HEK293 (cell line): ENCODE data around the gene RPS17.

Source experiments
- CTCF ChIA-PET: fragments of 350-600 bp; formaldehyde crosslinking; extraction: SDS; loops from one replicate; lab custom pipeline; 2021; ENCODE audit warnings: antibody characterized with exemption; lab: Yijun Ruan, JAX
- POLR2A ChIA-PET: fragments of 300-600 bp; formaldehyde crosslinking; extraction: SDS; loops from one replicate; lab custom pipeline; 2020; ENCODE audit warnings: antibody characterized with exemption, inconsistent platforms; lab: Yijun Ruan, JAX
- H3K27ac ChIP-seq: fragments of 200-500 bp; sonication (Bioruptor generic); 2 replicates; pipeline ENCODE4 v1.5.1; 2014; ENCODE audit warnings: low read depth, low read length, control low read depth, inconsistent platforms; ENCODE audit errors: extremely low read depth
- H3K36me3 ChIP-seq, 2 experiments: fragments of 200-500 bp in 1 of 2; sonication (Bioruptor generic) in 1 of 2; 1 replicate in 1 of 2; 2 replicates in 1 of 2; pipeline ENCODE4 v1.5.1; 2014 to 2017; ENCODE audit warnings: inconsistent platforms in 2 of 2, low read length in 2 of 2; ENCODE audit not compliant: control insufficient read depth in 2 of 2, insufficient read depth in 1 of 2
- H3K4me1 ChIP-seq: fragments of 200-500 bp; sonication (Bioruptor generic); 2 replicates; pipeline ENCODE4 v1.5.1; 2014; ENCODE audit warnings: mild to moderate bottlenecking, low read length, inconsistent platforms; ENCODE audit not compliant: control insufficient read depth, insufficient read depth
- H3K4me3 ChIP-seq: 2 replicates; pipeline ENCODE4 v1.5.1; 2011; ENCODE audit warnings: low read depth, mild to moderate bottlenecking, control low read depth, low read length, moderate library complexity
- H3K9me3 ChIP-seq: fragments of 200-500 bp; sonication (Bioruptor generic); 2 replicates; pipeline ENCODE4 v1.5.1; 2014; ENCODE audit warnings: low read depth, low read length, inconsistent platforms; ENCODE audit not compliant: control insufficient read depth, insufficient read depth
- FEZF1 ChIP-seq: fragments of 450-650 bp; formaldehyde crosslinking; IDR thresholded peaks from 2 replicates; pipeline ENCODE4 v1.5.1; 2016; ENCODE audit warnings: missing biosample characterization, missing genetic modification characterization
- RBAK ChIP-seq: fragments of 450-650 bp; formaldehyde crosslinking; IDR thresholded peaks from 2 replicates; pipeline ENCODE4 v1.5.1; 2016; ENCODE audit warnings: missing biosample characterization, missing genetic modification characterization
- SALL2 ChIP-seq: fragments of 450-650 bp; formaldehyde crosslinking; IDR thresholded peaks from 2 replicates; pipeline ENCODE4 v1.5.0; 2017; ENCODE audit warnings: missing biosample characterization, mild to moderate bottlenecking, missing genetic modification characterization, borderline replicate concordance
- SETDB1 ChIP-seq: IDR thresholded peaks from one replicate; pipeline ENCODE4 v1.6.1; 2017; ENCODE audit warnings: mild to moderate bottlenecking, low read length, moderate library complexity, mixed read lengths; ENCODE audit not compliant: insufficient read length
- SP3 ChIP-seq: fragments of 450-650 bp; formaldehyde crosslinking; IDR thresholded peaks from 2 replicates; pipeline ENCODE4 v1.5.1; 2016; ENCODE audit warnings: missing biosample characterization, missing genetic modification characterization
- ZBTB17 ChIP-seq: fragments of 450-650 bp; formaldehyde crosslinking; IDR thresholded peaks from 2 replicates; pipeline ENCODE4 v1.5.1; 2016; ENCODE audit warnings: missing biosample characterization, missing genetic modification characterization
- ZNF146 ChIP-seq: fragments of 450-650 bp; formaldehyde crosslinking; IDR thresholded peaks from 2 replicates; pipeline ENCODE4 v1.5.1; 2016; ENCODE audit warnings: missing biosample characterization, missing genetic modification characterization
- ZNF341 ChIP-seq: fragments of 450-650 bp; formaldehyde crosslinking; IDR thresholded peaks from 2 replicates; pipeline ENCODE4; 2016; ENCODE audit warnings: low read depth, missing biosample characterization, missing genetic modification characterization
- ZNF423 ChIP-seq: fragments of 450-650 bp; formaldehyde crosslinking; IDR thresholded peaks from 2 replicates; pipeline ENCODE4 v1.5.1; 2016; ENCODE audit warnings: missing biosample characterization, missing genetic modification characterization
- ZNF660 ChIP-seq: fragments of 450-650 bp; IDR thresholded peaks from 2 replicates; pipeline ENCODE4 v1.5.1; 2018; ENCODE audit warnings: missing biosample characterization, mild to moderate bottlenecking, missing genetic modification characterization
- ZNF677 ChIP-seq: fragments of 450-650 bp; IDR thresholded peaks from 2 replicates; pipeline ENCODE4 v1.5.0; 2018; ENCODE audit warnings: missing biosample characterization, mild to moderate bottlenecking, missing genetic modification characterization, moderate library complexity
- ZNF777 ChIP-seq: fragments of 450-650 bp; formaldehyde crosslinking; IDR thresholded peaks from 2 replicates; pipeline ENCODE4 v1.5.1; 2017; ENCODE audit warnings: missing biosample characterization, missing genetic modification characterization, borderline replicate concordance
- TF ChIP-seq, protein P1 (sequence below): fragments of 450-650 bp; formaldehyde crosslinking; IDR thresholded peaks from 2 replicates; pipeline ENCODE4 v1.5.1; 2016; ENCODE audit warnings: missing biosample characterization, missing genetic modification characterization, low read depth
- TF ChIP-seq, protein P2 (sequence below): fragments of 450-650 bp; formaldehyde crosslinking; IDR thresholded peaks from 2 replicates; pipeline ENCODE4 v1.5.1; 2017; ENCODE audit warnings: missing biosample characterization, missing genetic modification characterization
- TF ChIP-seq, protein P3 (sequence below): fragments of 450-650 bp; formaldehyde crosslinking; IDR thresholded peaks from 2 replicates; pipeline ENCODE4 v1.5.1; 2016; ENCODE audit warnings: missing biosample characterization, missing genetic modification characterization
- TF ChIP-seq, protein P4 (sequence below): fragments of 450-650 bp; formaldehyde crosslinking; IDR thresholded peaks from 2 replicates; pipeline ENCODE4 v1.5.1; 2016; ENCODE audit warnings: missing biosample characterization, missing genetic modification characterization
- TF ChIP-seq, protein P5 (sequence below): fragments of 450-650 bp; formaldehyde crosslinking; IDR thresholded peaks from 2 replicates; pipeline ENCODE4 v1.5.1; 2016; ENCODE audit warnings: missing biosample characterization, missing genetic modification characterization
- TF ChIP-seq, protein P6 (sequence below): fragments of 450-650 bp; formaldehyde crosslinking; IDR thresholded peaks from 2 replicates; pipeline ENCODE4 v1.5.1; 2016; ENCODE audit warnings: missing biosample characterization, missing genetic modification characterization

The RPS17 gene

DNA sequence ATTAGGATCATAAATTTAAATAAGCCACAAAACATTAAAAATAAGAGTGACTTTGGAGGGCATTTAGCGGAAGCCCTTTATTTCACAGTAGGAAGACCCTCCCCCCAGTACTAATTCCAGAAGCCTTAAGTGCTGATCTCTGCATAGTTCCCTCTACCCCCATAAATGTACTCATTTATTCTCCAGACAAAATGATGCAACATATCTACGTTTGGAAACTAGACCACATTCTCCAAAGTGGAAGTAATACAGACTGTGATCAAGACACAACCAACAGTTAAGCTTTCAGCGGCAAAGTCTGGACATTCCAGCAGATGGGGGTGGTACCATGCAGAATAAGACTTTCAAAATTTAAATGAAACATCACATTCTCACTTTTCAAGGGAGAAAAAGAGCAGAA lies 44.8 kb upstream of the RPS17 start (continued):
- TF ChIP-seq, protein P1, sequence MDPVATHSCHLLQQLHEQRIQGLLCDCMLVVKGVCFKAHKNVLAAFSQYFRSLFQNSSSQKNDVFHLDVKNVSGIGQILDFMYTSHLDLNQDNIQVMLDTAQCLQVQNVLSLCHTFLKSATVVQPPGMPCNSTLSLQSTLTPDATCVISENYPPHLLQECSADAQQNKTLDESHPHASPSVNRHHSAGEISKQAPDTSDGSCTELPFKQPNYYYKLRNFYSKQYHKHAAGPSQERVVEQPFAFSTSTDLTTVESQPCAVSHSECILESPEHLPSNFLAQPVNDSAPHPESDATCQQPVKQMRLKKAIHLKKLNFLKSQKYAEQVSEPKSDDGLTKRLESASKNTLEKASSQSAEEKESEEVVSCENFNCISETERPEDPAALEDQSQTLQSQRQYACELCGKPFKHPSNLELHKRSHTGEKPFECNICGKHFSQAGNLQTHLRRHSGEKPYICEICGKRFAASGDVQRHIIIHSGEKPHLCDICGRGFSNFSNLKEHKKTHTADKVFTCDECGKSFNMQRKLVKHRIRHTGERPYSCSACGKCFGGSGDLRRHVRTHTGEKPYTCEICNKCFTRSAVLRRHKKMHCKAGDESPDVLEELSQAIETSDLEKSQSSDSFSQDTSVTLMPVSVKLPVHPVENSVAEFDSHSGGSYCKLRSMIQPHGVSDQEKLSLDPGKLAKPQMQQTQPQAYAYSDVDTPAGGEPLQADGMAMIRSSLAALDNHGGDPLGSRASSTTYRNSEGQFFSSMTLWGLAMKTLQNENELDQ (tag by site-specific recombination), result no peak
- TF ChIP-seq ZNF423 (tag by site-specific recombination) (no peak), ZBTB17 (tag by site-specific recombination) (peak; percentile 73), FEZF1 (tag by site-specific recombination) (peak; percentile 30; the same call in 1 of the 2 replicates), ZNF660 (tag by site-specific recombination) (peak; percentile 73; the same call in 1 of the 2 replicates), RBAK (tag by site-specific recombination) (no peak), ZNF341 (tag by site-specific recombination) (no peak), ZNF677 (tag by site-specific recombination) (no peak), SP3 (tag by site-specific recombination) (no peak)
- TF ChIP-seq, protein P2, sequence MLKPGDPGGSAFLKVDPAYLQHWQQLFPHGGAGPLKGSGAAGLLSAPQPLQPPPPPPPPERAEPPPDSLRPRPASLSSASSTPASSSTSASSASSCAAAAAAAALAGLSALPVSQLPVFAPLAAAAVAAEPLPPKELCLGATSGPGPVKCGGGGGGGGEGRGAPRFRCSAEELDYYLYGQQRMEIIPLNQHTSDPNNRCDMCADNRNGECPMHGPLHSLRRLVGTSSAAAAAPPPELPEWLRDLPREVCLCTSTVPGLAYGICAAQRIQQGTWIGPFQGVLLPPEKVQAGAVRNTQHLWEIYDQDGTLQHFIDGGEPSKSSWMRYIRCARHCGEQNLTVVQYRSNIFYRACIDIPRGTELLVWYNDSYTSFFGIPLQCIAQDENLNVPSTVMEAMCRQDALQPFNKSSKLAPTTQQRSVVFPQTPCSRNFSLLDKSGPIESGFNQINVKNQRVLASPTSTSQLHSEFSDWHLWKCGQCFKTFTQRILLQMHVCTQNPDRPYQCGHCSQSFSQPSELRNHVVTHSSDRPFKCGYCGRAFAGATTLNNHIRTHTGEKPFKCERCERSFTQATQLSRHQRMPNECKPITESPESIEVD (tag by site-specific recombination), result 0 out of 2 replicates have a peak, but pooled peaks have one; percentile 36
- TF ChIP-seq, protein P3, sequence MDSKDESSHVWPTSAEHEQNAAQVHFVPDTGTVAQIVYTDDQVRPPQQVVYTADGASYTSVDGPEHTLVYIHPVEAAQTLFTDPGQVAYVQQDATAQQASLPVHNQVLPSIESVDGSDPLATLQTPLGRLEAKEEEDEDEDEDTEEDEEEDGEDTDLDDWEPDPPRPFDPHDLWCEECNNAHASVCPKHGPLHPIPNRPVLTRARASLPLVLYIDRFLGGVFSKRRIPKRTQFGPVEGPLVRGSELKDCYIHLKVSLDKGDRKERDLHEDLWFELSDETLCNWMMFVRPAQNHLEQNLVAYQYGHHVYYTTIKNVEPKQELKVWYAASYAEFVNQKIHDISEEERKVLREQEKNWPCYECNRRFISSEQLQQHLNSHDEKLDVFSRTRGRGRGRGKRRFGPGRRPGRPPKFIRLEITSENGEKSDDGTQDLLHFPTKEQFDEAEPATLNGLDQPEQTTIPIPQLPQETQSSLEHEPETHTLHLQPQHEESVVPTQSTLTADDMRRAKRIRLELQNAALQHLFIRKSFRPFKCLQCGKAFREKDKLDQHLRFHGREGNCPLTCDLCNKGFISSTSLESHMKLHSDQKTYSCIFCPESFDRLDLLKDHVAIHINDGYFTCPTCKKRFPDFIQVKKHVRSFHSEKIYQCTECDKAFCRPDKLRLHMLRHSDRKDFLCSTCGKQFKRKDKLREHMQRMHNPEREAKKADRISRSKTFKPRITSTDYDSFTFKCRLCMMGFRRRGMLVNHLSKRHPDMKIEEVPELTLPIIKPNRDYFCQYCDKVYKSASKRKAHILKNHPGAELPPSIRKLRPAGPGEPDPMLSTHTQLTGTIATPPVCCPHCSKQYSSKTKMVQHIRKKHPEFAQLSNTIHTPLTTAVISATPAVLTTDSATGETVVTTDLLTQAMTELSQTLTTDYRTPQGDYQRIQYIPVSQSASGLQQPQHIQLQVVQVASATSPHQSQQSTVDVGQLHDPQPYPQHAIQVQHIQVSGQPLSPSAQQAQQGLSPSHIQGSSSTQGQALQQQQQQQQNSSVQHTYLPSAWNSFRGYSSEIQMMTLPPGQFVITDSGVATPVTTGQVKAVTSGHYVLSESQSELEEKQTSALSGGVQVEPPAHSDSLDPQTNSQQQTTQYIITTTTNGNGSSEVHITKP, result peak; percentile 86
- TF ChIP-seq, protein P4, sequence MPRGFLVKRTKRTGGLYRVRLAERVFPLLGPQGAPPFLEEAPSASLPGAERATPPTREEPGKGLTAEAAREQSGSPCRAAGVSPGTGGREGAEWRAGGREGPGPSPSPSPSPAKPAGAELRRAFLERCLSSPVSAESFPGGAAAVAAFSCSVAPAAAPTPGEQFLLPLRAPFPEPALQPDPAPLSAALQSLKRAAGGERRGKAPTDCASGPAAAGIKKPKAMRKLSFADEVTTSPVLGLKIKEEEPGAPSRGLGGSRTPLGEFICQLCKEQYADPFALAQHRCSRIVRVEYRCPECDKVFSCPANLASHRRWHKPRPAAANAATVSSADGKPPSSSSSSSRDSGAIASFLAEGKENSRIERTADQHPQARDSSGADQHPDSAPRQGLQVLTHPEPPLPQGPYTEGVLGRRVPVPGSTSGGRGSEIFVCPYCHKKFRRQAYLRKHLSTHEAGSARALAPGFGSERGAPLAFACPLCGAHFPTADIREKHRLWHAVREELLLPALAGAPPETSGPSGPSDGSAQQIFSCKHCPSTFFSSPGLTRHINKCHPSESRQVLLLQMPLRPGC (tag by site-specific recombination), result 0 out of 2 replicates have a peak, but pooled peaks have one; percentile 35
- TF ChIP-seq, protein P5, sequence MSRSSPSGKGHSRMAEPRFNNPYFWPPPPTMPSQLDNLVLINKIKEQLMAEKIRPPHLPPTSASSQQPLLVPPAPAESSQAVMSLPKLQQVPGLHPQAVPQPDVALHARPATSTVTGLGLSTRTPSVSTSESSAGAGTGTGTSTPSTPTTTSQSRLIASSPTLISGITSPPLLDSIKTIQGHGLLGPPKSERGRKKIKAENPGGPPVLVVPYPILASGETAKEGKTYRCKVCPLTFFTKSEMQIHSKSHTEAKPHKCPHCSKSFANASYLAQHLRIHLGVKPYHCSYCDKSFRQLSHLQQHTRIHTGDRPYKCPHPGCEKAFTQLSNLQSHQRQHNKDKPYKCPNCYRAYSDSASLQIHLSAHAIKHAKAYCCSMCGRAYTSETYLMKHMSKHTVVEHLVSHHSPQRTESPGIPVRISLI (tag by site-specific recombination), result no peak

DNA sequence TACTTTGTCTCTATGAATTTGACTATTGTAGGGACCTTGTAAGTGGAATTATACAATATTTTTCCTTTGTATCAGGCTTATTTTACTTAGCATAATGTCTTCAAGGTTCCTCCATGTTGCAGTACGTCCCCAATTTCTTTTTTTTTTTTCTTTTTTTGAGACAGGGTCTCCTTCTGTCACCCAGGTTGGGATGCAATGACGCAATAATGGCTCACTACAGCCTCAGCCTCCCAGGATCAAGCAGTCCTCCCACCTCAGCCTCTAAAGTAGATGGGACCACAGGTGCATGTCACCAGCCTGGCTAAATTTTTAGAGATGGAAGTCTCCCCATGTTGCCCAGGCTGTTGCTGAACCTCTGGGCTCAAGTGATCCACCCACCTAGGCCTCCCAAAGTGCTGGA lies 40.5 kb upstream of the RPS17 start:
- Histone ChIP-seq H3K4me3 (no peak overlapping the region), H3K36me3 (no peaks in the 10 kb centered on the region), H3K4me1 (no peaks in the 10 kb centered on the region), H3K9me3 (no peaks in the 10 kb centered on the region), H3K27ac (no peak overlapping the region)
- no peak for TF ChIP-seq ZNF146
- no peak for TF ChIP-seq SALL2 (tag by site-specific recombination)
- TF ChIP-seq, protein P4 (tag by site-specific recombination), result no peak
- TF ChIP-seq, protein P6, sequence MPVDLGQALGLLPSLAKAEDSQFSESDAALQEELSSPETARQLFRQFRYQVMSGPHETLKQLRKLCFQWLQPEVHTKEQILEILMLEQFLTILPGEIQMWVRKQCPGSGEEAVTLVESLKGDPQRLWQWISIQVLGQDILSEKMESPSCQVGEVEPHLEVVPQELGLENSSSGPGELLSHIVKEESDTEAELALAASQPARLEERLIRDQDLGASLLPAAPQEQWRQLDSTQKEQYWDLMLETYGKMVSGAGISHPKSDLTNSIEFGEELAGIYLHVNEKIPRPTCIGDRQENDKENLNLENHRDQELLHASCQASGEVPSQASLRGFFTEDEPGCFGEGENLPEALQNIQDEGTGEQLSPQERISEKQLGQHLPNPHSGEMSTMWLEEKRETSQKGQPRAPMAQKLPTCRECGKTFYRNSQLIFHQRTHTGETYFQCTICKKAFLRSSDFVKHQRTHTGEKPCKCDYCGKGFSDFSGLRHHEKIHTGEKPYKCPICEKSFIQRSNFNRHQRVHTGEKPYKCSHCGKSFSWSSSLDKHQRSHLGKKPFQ (tag by site-specific recombination), result no peak
- TF ChIP-seq SETDB1, result no peak
- no peak for TF ChIP-seq ZNF423 (tag by site-specific recombination)
- no peak for TF ChIP-seq ZNF777
- ChIA-PET POLR2A (no interaction called here), CTCF (no interaction called here)
